Measurements from ENCODE around the gene SLC6A5. TPM values are rescaled to one million over a fixed set of nuclear protein-coding genes. Genes with fewer than 3 reads are reported as not detected.
"Not testable (repeated sequence)": the region's sequence is repeated elsewhere in the genome, so short reads cannot be mapped to it uniquely, and the experiment has no call there.

The SLC6A5 gene
- total RNA-seq, result not detected in 2 replicates

GRCh38 chr11:20599221-20600019, at the start of gene SLC6A5:
Gene SLC6A5 (plus strand): TSS chr11:20599608. CDS start chr11:20599673, 65 bp downstream.
- peak in 1 of 2 donors; percentile 48 for DNase-seq (ENCODE audit: low read depth in 2 of 2)

- no peak for DNase-seq (ENCODE audit: low read depth in 2 of 2)
Observed at GRCh38 chr11:20551096-20551495, 48.3 kb upstream of the SLC6A5 start.

GRCh38 chr11:20555783-20556182, 43.6 kb upstream of the SLC6A5 start:
- DNase-seq (ENCODE audit: low read depth in 2 of 2), result no peak

- not testable (repeated sequence) for DNase-seq (ENCODE audit: low read depth in 2 of 2)
Observed at GRCh38 chr11:20556396-20556795, 43.0 kb upstream of the SLC6A5 start.

GRCh38 chr11:20558741-20559140, 40.7 kb upstream of the SLC6A5 start:
- no peak for DNase-seq (ENCODE audit: low read depth in 2 of 2)

- DNase-seq (ENCODE audit: low read depth in 2 of 2), result no peak
Observed at GRCh38 chr11:20559523-20560300, 39.7 kb upstream of the SLC6A5 start.

GRCh38 chr11:20561915-20562314, 37.5 kb upstream of the SLC6A5 start:
- no peak for DNase-seq (ENCODE audit: low read depth in 2 of 2)

GRCh38 chr11:20563866-20564265, 35.5 kb upstream of the SLC6A5 start:
- DNase-seq (ENCODE audit: low read depth in 2 of 2), result no peak

GRCh38 chr11:20564846-20565635, 34.4 kb upstream of the SLC6A5 start:
- DNase-seq (ENCODE audit: low read depth in 2 of 2), result no peak

- not testable (repeated sequence) for DNase-seq (ENCODE audit: low read depth in 2 of 2)
Observed at GRCh38 chr11:20566115-20566514, 33.3 kb upstream of the SLC6A5 start.

GRCh38 chr11:20566591-20567434, 32.6 kb upstream of the SLC6A5 start:
- no peak for DNase-seq (ENCODE audit: low read depth in 2 of 2)

GRCh38 chr11:20579725-20580124, 19.7 kb upstream of the SLC6A5 start:
- not testable (repeated sequence) for DNase-seq (ENCODE audit: low read depth in 2 of 2)

- no peak for DNase-seq (ENCODE audit: low read depth in 2 of 2)
Observed at GRCh38 chr11:20583201-20583600, 16.2 kb upstream of the SLC6A5 start.

GRCh38 chr11:20584093-20584774, 15.2 kb upstream of the SLC6A5 start:
- no peak for DNase-seq (ENCODE audit: low read depth in 2 of 2)

- no peak for DNase-seq (ENCODE audit: low read depth in 2 of 2)
Observed at GRCh38 chr11:20589796-20590195, 9.6 kb upstream of the SLC6A5 start.

- DNase-seq (ENCODE audit: low read depth in 2 of 2), result no peak
Observed at GRCh38 chr11:20590381-20590780, 9.0 kb upstream of the SLC6A5 start.

- DNase-seq (ENCODE audit: low read depth in 2 of 2), result no peak
Observed at GRCh38 chr11:20592741-20593140, 6.7 kb upstream of the SLC6A5 start.

- DNase-seq (ENCODE audit: low read depth in 2 of 2), result no peak
Observed at GRCh38 chr11:20594274-20595061, 4.9 kb upstream of the SLC6A5 start.

- DNase-seq (ENCODE audit: low read depth in 2 of 2), result no peak
Observed at GRCh38 chr11:20595101-20595500, 4.3 kb upstream of the SLC6A5 start.

Measured in dermis microvascular lymphatic vessel endothelial cell (primary cell).